Activated T-helper 9 cell treated with anti-CD3 and anti-CD28 coated beads, Interleukin-2, amount 50 U/mL, for 16 hours (primary cell): ENCODE data around the gene AMPD3.
"Not testable (repeated sequence)": the region's sequence is repeated elsewhere in the genome, so short reads cannot be mapped to it uniquely, and the experiment has no call there.

Experiments used
- DNase-seq: peaks from one replicate; pipeline ENCODE4 v3.0.0-alpha.2; 2020; ENCODE audit warnings: low read depth

The AMPD3 gene

DNA sequence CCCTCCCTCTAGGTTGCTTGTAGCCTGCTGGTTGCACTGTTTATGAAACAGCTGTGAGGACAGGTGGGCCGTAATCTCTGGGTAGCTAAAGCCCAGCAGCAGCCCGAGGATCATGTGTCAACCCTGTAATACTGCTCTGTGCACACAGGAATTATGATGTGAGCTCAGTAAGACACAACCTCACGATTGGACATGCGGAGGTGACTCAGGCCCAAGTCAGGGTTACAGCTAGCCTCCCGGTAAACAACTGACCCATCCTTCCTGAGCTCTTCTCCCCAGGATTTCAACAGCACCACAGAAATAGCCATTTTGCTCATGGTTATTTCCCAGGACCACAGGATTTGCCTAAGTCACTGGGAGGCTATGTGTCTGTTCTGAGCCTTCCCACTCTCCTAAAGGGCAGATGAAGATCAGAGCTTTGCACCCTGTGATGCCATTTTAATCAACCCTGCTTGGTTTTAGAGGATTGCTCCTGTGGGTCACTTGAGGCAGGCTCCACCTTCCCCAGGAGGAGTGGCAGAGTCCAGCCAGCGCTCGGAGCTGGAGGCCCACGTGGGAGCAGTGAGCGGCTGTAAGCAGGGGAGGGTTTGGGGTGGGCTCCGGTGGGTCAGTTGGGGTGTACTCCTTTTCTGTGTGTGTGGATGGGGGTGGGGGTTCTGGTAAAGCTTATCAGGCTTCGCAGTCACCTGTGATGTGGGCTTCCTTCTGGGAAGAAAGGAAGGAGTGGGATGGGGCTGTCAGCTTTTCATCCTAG lies at the start of gene AMPD3:
Gene AMPD3 (plus strand): TSS at position 387 of the 754 bp plus-strand sequence. CDS start 6,256 bp downstream, outside the sequence.
- DNase-seq = no peak

DNA sequence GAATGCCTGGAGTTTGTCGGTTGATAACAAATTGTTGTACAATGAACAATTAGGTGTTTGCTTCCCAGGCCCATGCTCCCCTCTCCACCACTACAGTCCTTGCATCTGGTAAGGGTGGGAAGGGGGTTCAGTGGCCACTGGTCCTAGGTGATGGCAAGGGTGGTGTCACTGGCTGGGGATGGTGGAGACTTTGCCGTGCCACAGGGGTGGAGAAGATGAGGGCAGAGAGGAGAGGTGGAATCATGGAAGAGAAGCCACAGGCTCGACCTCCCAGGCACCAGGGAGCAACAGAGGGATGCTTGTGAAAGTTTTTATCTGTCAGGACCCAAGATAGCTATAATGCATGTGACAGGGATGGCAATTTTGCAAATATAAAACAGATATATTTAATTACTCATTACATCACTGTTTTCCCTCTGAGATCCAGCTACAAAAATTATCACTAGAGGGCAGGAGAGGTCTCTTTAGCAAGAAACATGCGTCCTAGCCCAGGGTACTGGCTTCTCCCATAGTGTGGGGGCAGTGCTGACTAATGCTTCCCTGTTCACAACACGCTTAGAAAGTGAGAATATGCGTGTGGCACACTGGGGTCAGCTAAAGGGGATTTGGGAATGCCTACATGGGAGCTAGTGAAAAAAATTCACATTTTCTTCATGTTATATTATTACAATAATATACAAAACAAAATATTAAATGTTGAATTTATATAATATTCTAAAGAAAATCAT lies 49.0 kb upstream of the AMPD3 start:
- peak; percentile 20 for DNase-seq

DNA sequence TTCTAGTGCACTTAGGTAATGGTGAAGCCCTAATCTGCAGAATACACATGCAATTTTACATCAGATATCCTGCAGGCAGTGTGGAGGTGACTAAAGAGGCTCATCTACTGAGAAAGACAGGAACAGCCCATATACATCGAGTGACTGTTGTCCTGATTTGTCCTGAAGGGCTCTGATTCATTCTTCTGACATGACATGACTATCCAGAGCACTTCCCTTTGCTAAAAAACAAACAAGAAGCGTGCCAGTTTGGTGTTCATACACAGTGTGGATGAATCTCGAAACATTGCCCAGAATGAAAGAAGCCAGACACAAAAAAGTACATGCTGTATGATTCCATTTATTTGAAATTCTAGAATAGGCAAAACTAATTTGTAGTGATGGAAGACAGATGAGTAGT lies 48.0 kb upstream of the AMPD3 start:
- DNase-seq = no peak

DNA sequence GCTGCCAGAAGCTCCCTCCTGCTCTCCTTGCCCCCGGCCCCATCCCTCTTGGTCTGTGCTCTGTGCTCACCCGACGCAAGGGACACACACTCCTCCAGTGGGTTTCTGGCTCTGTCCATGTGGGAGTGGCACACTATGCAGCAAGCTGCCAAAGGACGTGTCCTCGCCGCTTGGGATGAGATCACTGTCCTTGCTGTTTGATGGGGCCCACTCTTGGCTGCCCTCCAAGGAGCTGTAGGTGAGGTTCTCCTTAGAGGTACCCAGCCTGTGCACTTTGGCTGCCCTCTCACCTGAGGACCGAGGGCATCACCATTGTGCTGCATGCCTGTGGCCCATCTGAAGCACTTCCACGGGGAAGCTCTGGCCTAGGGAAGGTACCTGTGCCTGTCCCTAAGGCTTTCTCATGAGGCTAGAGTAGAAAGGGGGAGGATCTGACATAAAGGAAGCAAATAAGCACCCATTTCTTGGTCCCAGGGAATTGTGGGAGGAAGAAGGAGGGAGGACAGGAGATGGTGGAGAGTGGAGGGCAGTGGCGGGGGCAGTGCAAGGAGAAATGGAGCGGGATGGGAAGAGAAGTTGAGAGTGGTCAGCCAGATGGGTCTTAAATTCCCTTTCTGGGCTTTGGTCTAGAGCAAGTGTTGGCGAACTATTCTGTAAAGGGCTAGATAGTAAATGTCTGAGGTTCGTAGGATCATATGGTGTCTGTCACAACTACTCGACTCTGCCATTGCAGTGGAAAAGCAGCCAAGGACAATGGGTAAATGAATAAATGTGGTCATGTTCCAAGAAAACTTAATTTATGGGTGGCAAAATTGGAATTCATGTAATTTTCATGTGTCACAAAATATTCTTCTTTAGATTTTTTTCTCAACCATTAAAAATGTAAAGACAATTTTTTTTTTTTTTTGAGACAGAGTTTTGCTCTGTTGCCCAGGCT lies 47.0 kb upstream of the AMPD3 start:
- no peak for DNase-seq

DNA sequence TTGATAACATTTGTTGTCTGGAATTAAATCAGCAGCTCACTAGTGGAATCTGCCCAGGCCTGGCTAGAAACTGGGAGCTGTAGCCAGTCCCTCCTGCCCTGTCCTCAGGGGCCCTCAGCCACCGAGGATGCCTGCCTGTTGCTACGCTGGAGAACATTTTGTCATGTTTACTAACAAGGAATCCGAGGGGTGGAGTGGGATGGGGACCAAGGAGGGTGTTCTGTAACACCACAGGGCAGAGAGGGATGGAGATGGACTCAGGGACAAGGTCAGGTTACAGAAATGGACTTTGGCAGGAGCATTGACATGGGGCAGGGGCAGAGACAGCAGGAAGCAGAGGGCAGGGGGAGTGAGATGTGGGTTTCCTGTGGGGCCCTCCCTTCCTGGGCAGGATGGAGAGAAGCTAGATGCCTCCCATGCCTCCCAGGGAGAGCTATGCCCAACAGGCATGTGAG lies 45.8 kb upstream of the AMPD3 start:
- DNase-seq = no peak

DNA sequence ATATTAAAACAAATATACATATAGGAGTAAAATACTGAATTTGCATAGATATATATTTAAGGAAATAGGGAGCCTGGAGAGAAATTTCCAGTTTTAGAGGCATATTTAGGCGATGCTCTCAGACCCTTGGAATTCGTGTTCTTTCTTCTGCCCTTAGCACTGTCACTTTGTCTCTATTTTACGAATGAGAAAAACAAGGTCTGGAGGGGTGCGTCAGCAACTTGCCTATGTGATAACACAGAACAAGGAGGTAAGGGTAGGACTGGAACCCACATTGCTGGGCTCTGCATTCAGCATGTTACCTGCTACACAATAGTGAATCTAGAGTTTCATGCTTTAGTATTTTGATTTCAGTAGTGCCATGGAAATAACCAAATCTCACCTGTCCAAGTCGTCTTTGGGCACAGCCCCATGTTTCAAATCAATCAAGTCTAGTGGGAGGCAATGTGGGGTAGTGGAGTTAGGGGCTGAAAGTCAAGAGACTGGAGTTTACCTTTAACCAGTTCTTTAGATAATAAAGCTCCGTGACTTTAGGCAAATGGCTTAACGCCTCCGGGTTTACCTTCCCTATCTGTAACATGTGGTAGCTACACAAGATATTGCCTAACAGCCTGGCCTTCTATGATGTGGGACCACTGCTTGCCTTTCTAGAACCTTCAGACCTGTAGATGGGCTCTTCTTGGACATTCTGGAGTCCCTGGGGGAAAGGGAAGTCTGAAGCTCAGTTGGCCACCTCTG lies 44.8 kb upstream of the AMPD3 start:
- no peak for DNase-seq

DNA sequence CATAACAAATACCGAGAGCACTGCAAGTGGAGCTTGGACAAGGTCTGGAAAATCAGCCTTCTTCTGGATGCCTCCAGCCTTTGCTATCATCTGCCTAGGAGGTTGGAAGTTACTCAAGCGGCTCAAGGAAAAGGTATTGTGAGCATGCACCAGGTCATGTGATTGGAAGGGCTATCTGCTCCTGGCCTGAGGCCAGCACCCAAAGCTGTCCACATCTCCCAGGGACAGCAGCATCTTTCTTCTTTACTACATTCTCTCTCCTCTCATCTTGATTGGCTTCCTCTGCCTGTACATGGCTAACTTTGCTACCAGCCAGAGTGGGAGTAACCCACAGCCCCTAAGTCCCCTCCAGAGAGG lies 44.2 kb upstream of the AMPD3 start:
- DNase-seq = no peak

DNA sequence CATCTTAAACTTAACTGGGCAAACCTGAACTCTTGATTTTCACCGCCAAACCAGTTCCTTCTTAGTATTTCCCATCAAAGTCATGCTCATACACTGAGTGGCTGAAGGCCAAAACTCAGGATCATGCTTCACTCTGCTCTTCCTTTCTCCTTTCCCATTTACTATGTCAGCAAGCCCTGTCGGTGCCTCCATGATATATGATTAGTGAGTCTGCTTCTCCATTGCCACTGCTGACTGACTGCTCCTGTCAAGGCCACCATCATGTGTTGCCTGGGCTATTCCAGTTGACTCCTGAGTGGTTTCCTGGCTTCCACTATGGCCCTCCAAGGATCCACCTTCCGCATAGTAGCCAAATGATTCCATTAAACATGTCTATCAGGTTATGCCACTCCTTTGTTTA lies 42.8 kb upstream of the AMPD3 start:
- no peak for DNase-seq

DNA sequence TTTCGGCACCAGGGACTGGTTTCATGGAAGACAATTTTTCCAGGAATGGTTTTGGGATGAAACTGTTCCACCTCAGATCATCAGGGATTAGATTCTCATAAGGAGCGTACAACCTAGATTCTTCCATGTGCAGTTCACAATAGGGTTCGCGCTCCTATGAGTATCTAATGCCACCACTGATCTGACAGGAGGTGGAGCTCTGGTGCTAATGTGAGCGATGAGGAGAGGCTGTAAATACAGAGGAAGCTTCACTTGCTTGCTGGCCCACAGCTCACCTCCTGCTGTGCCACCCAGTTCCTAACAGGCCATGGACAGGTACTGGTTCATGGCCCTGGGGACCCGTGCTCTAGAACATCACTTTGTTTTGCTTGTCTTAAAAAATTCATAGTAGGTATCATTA lies 41.8 kb upstream of the AMPD3 start:
- no peak for DNase-seq

DNA sequence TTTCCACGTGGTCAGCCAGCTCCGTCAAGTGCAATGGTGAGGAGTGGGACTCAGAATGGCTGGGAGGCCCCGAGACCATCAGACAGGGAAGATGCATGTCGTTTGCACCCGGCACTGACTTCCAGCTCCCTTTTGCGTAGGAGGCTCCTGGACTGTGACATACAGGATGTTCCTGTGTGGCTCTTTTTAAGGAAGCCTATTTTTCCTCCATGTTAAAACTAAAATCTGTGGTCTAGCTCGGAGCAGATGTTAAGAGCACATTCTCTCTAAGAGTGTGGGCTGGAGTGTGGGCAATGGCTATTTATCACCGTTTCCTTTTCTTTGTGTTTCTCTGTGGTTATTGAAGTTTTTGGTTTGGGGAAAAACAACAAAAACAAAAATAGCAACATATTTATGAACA lies 40.9 kb upstream of the AMPD3 start:
- no peak for DNase-seq

DNA sequence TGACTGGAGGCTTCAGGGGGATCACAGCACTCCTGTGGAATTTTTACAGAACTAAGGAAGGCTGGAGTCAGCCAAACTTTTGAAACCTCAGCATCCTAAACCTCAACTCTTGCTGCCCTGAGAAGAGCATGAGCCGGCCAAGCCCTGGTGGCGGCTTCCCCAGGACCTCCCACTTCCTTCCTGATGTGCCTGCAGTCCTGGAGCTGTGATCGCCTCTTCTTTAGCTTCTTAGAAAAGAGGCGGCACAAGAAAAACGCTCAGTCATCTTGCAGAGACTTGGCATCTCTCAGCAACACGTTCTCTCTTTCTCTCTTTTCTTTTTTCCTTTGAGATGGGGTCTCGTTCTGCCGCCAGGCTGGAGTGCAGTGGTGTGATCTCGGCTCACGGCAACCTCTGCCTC lies 40.4 kb upstream of the AMPD3 start:
- DNase-seq = no peak

DNA sequence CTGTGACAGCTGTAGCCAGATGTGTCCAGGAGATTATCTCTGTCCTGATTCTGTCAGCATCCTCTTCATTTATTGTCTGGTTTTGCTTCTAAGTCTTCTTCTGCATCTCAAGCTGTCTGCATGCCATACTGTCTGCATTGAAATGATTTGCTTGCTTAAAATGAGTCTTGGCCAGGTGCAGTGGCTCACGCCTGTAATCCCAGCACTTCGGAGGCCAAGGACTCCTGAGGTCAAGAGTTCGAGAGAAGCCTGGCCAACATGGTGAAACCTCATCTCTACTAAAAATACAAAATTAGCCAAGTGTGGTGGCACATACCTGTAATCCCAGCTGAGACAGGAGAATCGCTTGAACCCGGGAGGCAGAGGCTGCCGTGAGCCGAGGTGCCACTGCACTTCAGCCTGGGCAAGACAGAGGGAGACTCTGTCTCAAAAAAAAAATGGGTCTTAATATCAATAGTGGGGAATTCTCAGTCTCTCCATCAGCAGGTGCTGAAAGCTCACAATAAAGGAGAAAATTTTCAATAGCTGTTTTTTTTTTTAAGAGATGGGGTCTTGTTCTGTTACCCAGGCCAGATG lies 39.2 kb upstream of the AMPD3 start:
- DNase-seq = no peak

DNA sequence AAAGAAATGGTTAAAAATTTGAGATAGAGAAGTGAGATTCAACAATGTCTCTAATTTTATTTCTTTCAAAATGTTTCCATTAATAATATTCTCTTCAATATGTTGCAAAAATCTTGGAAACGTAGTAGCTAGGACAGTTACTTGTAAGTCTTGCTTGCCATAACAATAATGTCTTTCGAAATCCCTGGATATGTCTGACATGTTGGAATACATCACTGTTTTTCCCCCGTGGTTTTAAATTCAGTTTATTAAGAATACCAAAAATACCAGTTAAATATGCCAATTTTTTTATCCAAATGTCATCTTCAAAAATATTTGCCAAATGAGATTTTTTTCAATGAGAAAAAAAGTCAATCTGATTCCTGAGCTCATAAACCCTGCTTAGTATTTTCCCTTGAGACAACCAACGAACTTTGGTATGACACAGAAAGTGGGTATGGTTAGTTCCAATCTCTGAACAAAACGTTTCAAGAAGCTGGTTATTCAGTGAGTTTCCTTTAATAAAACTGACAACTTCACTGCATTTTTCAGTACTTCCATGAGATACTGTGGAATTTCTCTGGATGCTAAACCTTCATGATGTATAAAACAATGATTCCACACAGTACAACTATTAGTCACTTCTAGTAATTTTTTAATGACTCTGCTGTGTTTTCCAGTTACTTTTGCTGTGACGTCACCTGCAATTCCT lies 36.7 kb upstream of the AMPD3 start:
- no peak for DNase-seq

DNA sequence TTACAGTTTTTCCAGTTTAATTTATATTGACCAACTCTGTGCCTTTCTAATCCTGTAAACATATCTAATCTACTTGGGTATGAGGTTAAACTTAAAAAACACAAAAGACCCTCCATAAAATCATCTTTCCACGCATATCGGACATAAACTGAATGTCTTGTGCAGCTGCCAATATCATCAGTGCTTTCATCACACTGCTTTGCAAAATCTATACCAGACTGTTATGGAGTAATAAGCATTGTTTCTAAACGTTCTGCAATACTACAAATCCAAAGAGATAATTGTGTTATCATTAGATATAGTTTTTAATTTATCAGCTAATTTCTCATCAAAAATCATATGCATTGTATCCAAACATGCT lies 36.1 kb upstream of the AMPD3 start:
- DNase-seq = no peak

DNA sequence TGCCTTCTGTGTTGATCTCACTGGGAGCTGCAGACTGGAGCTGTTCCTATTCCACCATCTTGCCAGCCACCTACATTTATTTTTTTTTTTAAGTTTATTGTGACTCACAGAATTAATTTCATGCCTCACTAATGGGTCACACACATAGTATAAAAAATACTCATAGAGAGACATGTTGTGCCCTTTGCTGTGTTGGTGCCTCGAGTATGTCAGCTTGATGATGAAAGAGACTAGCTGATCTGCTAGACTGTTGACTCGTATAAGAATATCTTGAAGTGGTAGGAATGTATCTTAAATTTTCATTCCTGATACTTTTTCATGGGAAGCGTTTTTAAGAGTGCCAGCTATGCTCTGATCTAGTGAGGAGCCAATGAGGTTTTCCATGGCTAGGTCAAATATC lies 28.6 kb upstream of the AMPD3 start:
- DNase-seq = no peak

DNA sequence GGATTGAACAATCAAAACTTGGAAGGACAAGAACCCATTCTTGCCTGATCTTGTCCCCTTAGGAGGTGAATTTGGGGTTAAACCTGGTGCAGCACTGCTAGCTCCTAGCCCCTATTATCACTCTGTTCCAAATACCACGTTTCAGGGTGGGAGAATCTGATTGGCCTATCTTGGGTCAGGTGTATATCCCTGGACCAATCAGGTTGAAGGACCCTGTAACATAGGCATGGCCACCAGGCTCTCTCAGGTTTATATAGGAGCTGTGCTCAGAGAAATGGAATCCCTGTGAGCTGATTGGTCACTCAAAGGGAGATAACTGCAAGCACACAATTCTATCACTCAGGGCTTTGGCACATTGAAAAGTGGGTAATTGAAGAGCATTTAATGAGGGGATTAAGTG lies 26.6 kb upstream of the AMPD3 start:
- no peak for DNase-seq

DNA sequence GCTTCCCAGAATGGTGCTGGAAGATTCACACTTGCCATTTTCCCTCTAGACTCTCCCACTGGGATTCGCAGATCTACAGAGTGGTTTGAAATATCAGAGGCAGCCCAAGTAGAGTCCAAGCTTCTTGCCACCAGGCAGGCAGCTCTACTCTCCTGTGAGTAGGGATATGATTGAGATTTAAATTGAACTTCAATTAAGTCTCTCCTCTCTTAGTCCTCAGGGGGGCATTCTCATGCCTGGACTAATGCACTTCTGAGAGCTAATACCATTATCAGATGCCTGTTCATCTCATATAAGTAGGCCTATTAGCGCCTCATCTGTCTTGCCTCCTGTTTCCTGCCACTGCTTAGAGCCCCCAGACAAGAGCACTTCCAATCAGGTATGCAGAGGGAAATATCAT lies 25.5 kb upstream of the AMPD3 start:
- DNase-seq = no peak

DNA sequence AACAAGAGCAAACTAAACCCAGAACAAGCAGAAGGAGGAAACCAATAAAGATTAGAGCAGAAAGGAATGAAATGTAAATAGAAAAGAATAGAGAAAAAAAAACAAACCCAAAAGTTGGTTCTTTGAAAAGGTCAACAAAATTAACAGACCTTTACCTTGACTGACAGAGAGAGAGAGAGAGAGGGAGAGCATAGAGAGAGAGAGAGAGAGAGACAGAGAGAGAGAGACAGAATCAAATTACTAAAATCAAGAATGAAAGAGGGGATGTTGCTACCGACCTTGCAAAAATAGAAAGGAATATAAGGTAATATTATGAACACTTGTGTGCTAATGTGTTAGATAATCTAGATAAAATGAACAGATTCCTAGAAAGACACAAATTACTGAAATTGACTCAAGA lies 22.6 kb upstream of the AMPD3 start:
- DNase-seq = no peak

DNA sequence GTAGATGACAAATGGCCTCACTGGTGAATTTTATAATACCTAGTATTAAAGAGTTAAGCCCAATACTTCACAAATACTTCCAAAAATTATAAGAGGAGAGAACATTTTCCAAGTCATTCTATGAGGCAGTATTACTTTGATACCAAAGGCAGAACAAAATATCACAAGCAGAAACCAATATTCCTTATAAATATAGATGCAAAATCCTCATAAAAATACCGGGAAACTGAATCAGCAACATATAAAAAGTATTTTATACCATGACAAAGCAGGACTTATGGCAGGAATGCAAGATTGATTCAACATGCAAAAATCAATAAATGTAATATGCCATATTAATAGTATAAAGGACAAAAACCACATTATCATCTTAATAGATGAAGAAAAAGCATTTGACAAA lies 22.1 kb upstream of the AMPD3 start:
- no peak for DNase-seq

DNA sequence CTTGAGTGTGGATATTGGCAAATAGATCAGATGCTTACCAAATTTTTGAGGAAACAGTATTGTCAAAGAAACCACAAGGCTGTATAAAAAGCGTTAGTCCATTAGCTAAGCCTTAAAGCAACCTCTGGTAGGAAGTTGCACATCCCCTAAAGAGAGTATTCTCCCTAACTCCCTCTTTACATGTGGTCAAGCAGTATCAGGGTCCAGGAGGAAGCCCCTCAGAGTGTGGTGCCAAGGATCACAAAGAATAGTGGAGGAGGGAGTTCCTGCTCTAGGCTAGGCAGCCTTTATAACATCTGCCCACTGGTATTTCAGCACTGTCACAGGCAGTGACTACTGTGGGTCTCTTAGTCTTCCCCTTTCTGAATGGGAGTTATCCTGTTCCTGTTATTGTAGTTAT lies 18.8 kb upstream of the AMPD3 start:
- no peak for DNase-seq

DNA sequence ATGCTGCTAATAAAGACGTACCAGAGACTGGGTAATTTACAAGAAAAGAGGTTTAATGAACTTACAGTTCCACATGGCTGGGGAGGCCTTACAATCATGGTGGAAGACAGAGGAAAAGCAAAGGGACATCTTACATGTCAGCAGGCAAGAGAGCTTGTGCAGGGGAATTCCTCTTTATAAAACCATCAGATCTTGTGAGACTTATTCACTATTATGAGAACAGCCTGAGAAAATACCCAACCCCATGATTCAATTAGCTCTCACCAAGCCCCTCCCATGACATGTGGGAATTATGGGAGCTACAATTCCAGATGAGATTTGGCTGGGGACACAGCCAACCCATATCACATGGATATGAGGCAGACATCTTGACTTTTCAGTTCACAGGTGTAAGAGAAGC lies 18.4 kb upstream of the AMPD3 start:
- not testable (repeated sequence) for DNase-seq
